Fibroblast of peridontal ligament (primary cell): Measurements from ENCODE around the gene DOCK11.
"Not testable (repeated sequence)": the region's sequence is repeated elsewhere in the genome, so short reads cannot be mapped to it uniquely, and the experiment has no call there.

Experiments used
- DNase-seq: peaks from one replicate; pipeline ENCODE4 v3.0.0-alpha.2; 2010; ENCODE audit errors: extremely low read depth

Gene DOCK11

GRCh38 chrX:118495061-118495921 lies at the start of gene DOCK11:
TSS of gene DOCK11 (plus strand) at chrX:118495815. CDS start at chrX:118495972, 157 bp downstream.
- DNase-seq, result peak; percentile 80

- DNase-seq, result peak; percentile 48
These were observed 47.3 kb upstream of the DOCK11 start for GRCh38 chrX:118448273-118448783.

- DNase-seq, result no peak
These were observed 40.6 kb upstream of the DOCK11 start for GRCh38 chrX:118455013-118455412.

- peak; percentile 75 for DNase-seq
These were observed 36.1 kb upstream of the DOCK11 start for GRCh38 chrX:118459494-118459893.

- no peak for DNase-seq
These were observed 31.1 kb upstream of the DOCK11 start for GRCh38 chrX:118464501-118464900.

- no peak for DNase-seq
These were observed 27.5 kb upstream of the DOCK11 start for GRCh38 chrX:118468122-118468521.

GRCh38 chrX:118470721-118471347 lies 24.8 kb upstream of the DOCK11 start:
- not testable (repeated sequence) for DNase-seq

- peak; percentile 35 for DNase-seq
These were observed 21.0 kb upstream of the DOCK11 start for GRCh38 chrX:118474586-118474985.

GRCh38 chrX:118475903-118476302 lies 19.7 kb upstream of the DOCK11 start:
- no peak for DNase-seq

GRCh38 chrX:118480172-118480571 lies 15.4 kb upstream of the DOCK11 start:
- DNase-seq, result peak; percentile 71

GRCh38 chrX:118482384-118482783 lies 13.2 kb upstream of the DOCK11 start:
- DNase-seq, result not testable (repeated sequence)

- DNase-seq, result no peak
These were observed 11.3 kb upstream of the DOCK11 start for GRCh38 chrX:118484216-118484903.

- not testable (repeated sequence) for DNase-seq
These were observed 8.9 kb upstream of the DOCK11 start for GRCh38 chrX:118486693-118487092.

- DNase-seq, result no peak
These were observed 2.6 kb upstream of the DOCK11 start for GRCh38 chrX:118493016-118493415.

- DNase-seq, result no peak
These were observed 1.8 kb upstream of the DOCK11 start for GRCh38 chrX:118493653-118494297.

- no peak for DNase-seq
These were observed 545 bp downstream of the DOCK11 start for GRCh38 chrX:118495958-118496762.

GRCh38 chrX:118496763-118497079 lies 1.1 kb downstream of the DOCK11 start:
- DNase-seq, result no peak

GRCh38 chrX:118497180-118497818 lies 1.7 kb downstream of the DOCK11 start:
- DNase-seq, result no peak

- no peak for DNase-seq
These were observed 2.7 kb downstream of the DOCK11 start for GRCh38 chrX:118498351-118498750.

- no peak for DNase-seq
These were observed 3.1 kb downstream of the DOCK11 start for GRCh38 chrX:118498755-118499154.

- no peak for DNase-seq
These were observed 3.7 kb downstream of the DOCK11 start for GRCh38 chrX:118499295-118499694.
